Measurements from ENCODE around the gene GPRIN1.

GRCh38 chr5:176651472-176651980 is 41.6 kb upstream of the GPRIN1 start:
- TF ChIP-seq CTCF (IDR thresholded peaks at IDR 0.05; ENCODE audit: insufficient read depth, low read length) (no peak), POLR2AphosphoS5 (IDR thresholded peaks at IDR 0.05; ENCODE audit: low read depth) (no peak), REST (IDR thresholded peaks at IDR 0.05; ENCODE audit: insufficient replicate concordance, low read depth) (no peak), SPI1 (IDR thresholded peaks at IDR 0.05; ENCODE audit: borderline replicate concordance, low read depth) (no peak)

Data from HL-60 (cell line).